Astrocyte (in vitro differentiated cells and primary cell): Measurements from ENCODE around the gene NINL. TPM values are rescaled to one million over a fixed set of nuclear protein-coding genes. Genes with fewer than 3 reads are reported as not detected.
A peak's percentile ranks its signal among the peaks of the same experiment; 100 is the strongest.

ENCODE experiments used
- DNase-seq: peaks from one replicate; pipeline ENCODE4 v3.0.0-alpha.2; 2010; ENCODE audit warnings: low read depth
- FAIRE-seq: peaks from 2 replicates; lab custom pipeline; 2011; peaks lifted over from hg19 to GRCh38; lab: Jason Lieb, UNC
- H2AFZ ChIP-seq: 2 replicates; pipeline ENCODE4 v1.6.0; 2012; ENCODE audit warnings: low read depth, low read length, inconsistent platforms
- H3K27ac ChIP-seq: 2 replicates; pipeline ENCODE4 v1.5.1; 2011; ENCODE audit warnings: low read depth, low read length, inconsistent platforms
- H3K27me3 ChIP-seq: 2 replicates; pipeline ENCODE4 v1.6.0; 2011; ENCODE audit warnings: low read length, inconsistent platforms; ENCODE audit not compliant: insufficient read depth
- H3K36me3 ChIP-seq: 2 replicates; pipeline ENCODE4 v1.5.1; 2011; ENCODE audit warnings: low read length, inconsistent platforms; ENCODE audit not compliant: insufficient read depth
- H3K4me1 ChIP-seq: 2 replicates; pipeline ENCODE4 v1.5.1; 2011; ENCODE audit warnings: low read length, inconsistent platforms; ENCODE audit not compliant: insufficient read depth
- H3K4me2 ChIP-seq: 2 replicates; pipeline ENCODE4 v1.6.0; 2012; ENCODE audit warnings: low read length, inconsistent platforms
- H3K4me3 ChIP-seq: 2 replicates; pipeline ENCODE4 v1.5.1; 2011; ENCODE audit warnings: low read depth, mild to moderate bottlenecking, low read length, inconsistent platforms; ENCODE audit not compliant: insufficient read depth
- H3K79me2 ChIP-seq: 2 replicates; pipeline ENCODE4 v1.6.0; 2012; ENCODE audit warnings: mild to moderate bottlenecking, low read length, inconsistent platforms; ENCODE audit not compliant: insufficient read depth
- H3K9ac ChIP-seq: 2 replicates; pipeline ENCODE4 v1.6.0; 2012; ENCODE audit warnings: mild to moderate bottlenecking, low read length, inconsistent platforms
- H3K9me3 ChIP-seq: 2 replicates; pipeline ENCODE4 v1.5.1; 2012; ENCODE audit warnings: low read depth, mild to moderate bottlenecking, low read length, inconsistent platforms; ENCODE audit not compliant: insufficient read depth
- H4K20me1 ChIP-seq: 2 replicates; pipeline ENCODE4 v1.6.0; 2012; ENCODE audit warnings: low read length, inconsistent platforms; ENCODE audit not compliant: insufficient read depth
- H3K27ac Mint-ChIP-seq: one replicate; pipeline ENCODE4 v1.8.0; 2021; ENCODE audit warnings: mild to moderate bottlenecking, mixed read lengths; ENCODE audit not compliant: unreplicated experiment
- H3K27me3 Mint-ChIP-seq: one replicate; pipeline ENCODE4 v1.8.0; 2021; ENCODE audit warnings: low read depth, mixed read lengths; ENCODE audit not compliant: unreplicated experiment
- H3K36me3 Mint-ChIP-seq: one replicate; pipeline ENCODE4 v1.8.0; 2021; ENCODE audit warnings: low read depth, mixed read lengths; ENCODE audit not compliant: unreplicated experiment
- H3K4me1 Mint-ChIP-seq: one replicate; pipeline ENCODE4 v1.8.0; 2021; ENCODE audit warnings: low read depth, mixed read lengths; ENCODE audit not compliant: unreplicated experiment
- H3K4me3 Mint-ChIP-seq: one replicate; pipeline ENCODE4 v1.8.0; 2021; ENCODE audit warnings: mild to moderate bottlenecking, moderate library complexity, mixed read lengths; ENCODE audit not compliant: unreplicated experiment
- H3K9me3 Mint-ChIP-seq: one replicate; pipeline ENCODE4 v1.8.0; 2021; ENCODE audit warnings: mild to moderate bottlenecking, mixed read lengths; ENCODE audit not compliant: unreplicated experiment
- CTCF ChIP-seq: IDR thresholded peaks from 2 replicates; pipeline ENCODE4 v1.5.1; 2011; ENCODE audit warnings: low read depth, mild to moderate bottlenecking, inconsistent platforms, low read length, moderate library complexity; ENCODE audit not compliant: insufficient read depth
- EZH2 ChIP-seq: IDR thresholded peaks from 2 replicates; pipeline ENCODE4 v1.6.1; 2012; ENCODE audit warnings: mild to moderate bottlenecking, low read length, inconsistent platforms; ENCODE audit not compliant: insufficient read depth
- total RNA-seq: library from RNA; stranded (reverse); gene quantifications from 2 replicates; pipeline ENCODE4 v1.2.1, GENCODE V29; 2021

Gene NINL
- total RNA-seq, 1 donor from 2014 or later: 10.2 TPM

DNA sequence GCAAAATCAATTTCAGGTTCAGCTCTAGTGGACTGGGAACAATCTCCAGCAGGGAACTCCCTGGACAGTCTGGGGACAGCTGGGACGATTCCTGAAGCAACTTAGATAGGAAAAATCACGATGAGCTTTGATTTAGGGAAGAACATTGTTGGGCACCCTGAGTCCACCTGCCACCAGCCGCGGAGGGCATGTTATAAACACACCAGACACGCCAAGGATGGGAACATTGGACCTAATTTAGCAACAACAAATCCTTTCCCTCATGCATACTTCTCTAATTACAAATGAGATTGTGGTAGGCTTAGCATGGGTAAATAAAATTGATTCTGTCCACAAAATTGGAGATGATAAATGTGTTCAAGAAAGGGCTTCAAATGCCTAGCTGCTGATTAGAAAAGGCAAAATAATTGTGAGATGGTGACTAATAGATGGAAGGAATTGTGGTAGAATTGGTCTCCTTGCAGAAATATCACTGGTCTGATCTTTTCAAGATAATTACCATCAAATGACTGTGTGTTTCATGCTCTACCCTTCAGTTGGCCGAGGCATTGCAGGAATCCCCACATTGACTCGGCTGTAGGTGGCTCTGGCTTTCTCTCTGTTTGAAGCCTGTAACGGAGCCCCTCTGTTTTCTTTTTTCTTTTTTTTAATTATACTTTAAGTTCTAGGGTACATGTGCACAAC is 44.6 kb upstream of the NINL start:
- H3K36me3 ChIP-seq: no peaks in the 10 kb centered on the region
- no peak overlapping the region for H3K27ac Mint-ChIP-seq
- H2AFZ ChIP-seq: no peak overlapping the region
- H3K9me3 ChIP-seq: no peaks in the 10 kb centered on the region
- no peak overlapping the region for H3K4me2 ChIP-seq
- FAIRE-seq (no peak), DNase-seq (peak; percentile 6)
- no peak overlapping the region for H3K4me3 ChIP-seq
- H3K27me3 Mint-ChIP-seq: no peaks in the 10 kb centered on the region
- H3K4me1 ChIP-seq: no peaks in the 10 kb centered on the region
- H3K27ac ChIP-seq: no peak overlapping the region
- H3K9ac ChIP-seq: no peak overlapping the region
- H3K9me3 Mint-ChIP-seq: peaks cover 7% of the 10 kb centered on the region
- no peaks in the 10 kb centered on the region for H3K79me2 ChIP-seq
- TF ChIP-seq CTCF (no peak), EZH2 (no peak)
- H3K36me3 Mint-ChIP-seq: peaks cover 1% of the 10 kb centered on the region
- no peak overlapping the region for H3K4me3 Mint-ChIP-seq
- no peaks in the 10 kb centered on the region for H3K4me1 Mint-ChIP-seq
- no peaks in the 10 kb centered on the region for H3K27me3 ChIP-seq
- H4K20me1 ChIP-seq: no peaks in the 10 kb centered on the region

- no peaks in the 10 kb centered on the region for H3K36me3 Mint-ChIP-seq
- no peak overlapping the region for H3K27ac ChIP-seq
- H3K9me3 Mint-ChIP-seq: peaks cover 7% of the 10 kb centered on the region
- H2AFZ ChIP-seq: no peak overlapping the region
- H3K4me1 ChIP-seq: peaks cover 16% of the 10 kb centered on the region
- no peaks in the 10 kb centered on the region for H3K9me3 ChIP-seq
- H3K36me3 ChIP-seq: no peaks in the 10 kb centered on the region
- DNase-seq (no peak), FAIRE-seq (no peak)
- no peak overlapping the region for H3K4me3 ChIP-seq
- H3K9ac ChIP-seq: no peak overlapping the region
- H3K27me3 ChIP-seq: no peaks in the 10 kb centered on the region
- peaks cover 9% of the 10 kb centered on the region for H4K20me1 ChIP-seq
- peaks cover 18% of the 10 kb centered on the region for H3K79me2 ChIP-seq
- H3K27me3 Mint-ChIP-seq: no peaks in the 10 kb centered on the region
- no peak overlapping the region for H3K4me2 ChIP-seq
- no peak overlapping the region for H3K27ac Mint-ChIP-seq
- peaks cover 7% of the 10 kb centered on the region for H3K4me1 Mint-ChIP-seq
- H3K4me3 Mint-ChIP-seq: no peak overlapping the region
- TF ChIP-seq EZH2 (no peak), CTCF (no peak)
Observed at GRCh38 chr20:25626779-25627178, 41.4 kb upstream of the NINL start.

DNA sequence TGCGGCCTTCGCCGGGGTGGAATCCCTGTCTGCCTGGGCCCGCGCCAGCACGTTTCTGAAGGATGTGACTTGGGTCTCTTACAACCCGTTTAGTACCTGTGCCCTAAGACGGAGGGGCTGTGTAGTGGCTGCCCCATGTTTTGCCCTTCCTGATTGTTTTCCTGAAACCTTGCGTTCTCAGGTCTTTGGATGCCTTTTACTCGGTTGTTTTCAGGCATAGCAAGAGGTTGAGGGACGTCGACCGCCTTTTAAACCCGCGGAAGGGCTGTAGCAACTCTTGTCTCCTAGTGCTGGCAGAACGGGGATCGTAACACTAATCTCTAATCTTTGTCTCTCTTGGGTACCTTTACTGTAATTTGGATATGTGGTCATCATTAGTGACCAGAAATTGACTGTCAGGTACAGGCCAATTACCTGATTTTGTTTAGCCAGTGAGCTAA is 39.2 kb upstream of the NINL start:
- no peak for TF ChIP-seq CTCF
- TF ChIP-seq EZH2: no peak
- peak overlapping the region; percentile 94 for H3K4me3 Mint-ChIP-seq
- peak overlapping the region; percentile 77 for H3K4me3 ChIP-seq
- DNase-seq: no peak
- peak overlapping the region; percentile 85 for H3K27ac ChIP-seq
- H3K27ac Mint-ChIP-seq: peak overlapping the region; percentile 91
- peak overlapping the region; percentile 87 for H2AFZ ChIP-seq
- no peaks in the 10 kb centered on the region for H3K27me3 ChIP-seq
- H3K9ac ChIP-seq: peak overlapping the region; percentile 89
- peaks cover 16% of the 10 kb centered on the region for H3K4me1 ChIP-seq
- FAIRE-seq: no peak
- H3K4me2 ChIP-seq: peak overlapping the region; percentile 93
- H3K36me3 Mint-ChIP-seq: no peaks in the 10 kb centered on the region
- peaks cover 7% of the 10 kb centered on the region for H3K4me1 Mint-ChIP-seq
- no peaks in the 10 kb centered on the region for H3K9me3 ChIP-seq
- no peaks in the 10 kb centered on the region for H3K36me3 ChIP-seq
- peaks cover 16% of the 10 kb centered on the region for H4K20me1 ChIP-seq
- H3K27me3 Mint-ChIP-seq: no peaks in the 10 kb centered on the region
- peaks cover 5% of the 10 kb centered on the region for H3K9me3 Mint-ChIP-seq
- peaks cover 38% of the 10 kb centered on the region for H3K79me2 ChIP-seq
